D341Med (cell line): ENCODE measurements around the gene PPIF.

Source experiments
- DNase-seq: peaks from one replicate; pipeline ENCODE4 v3.0.0; 2012; ENCODE audit warnings: low spot score

The PPIF gene

GRCh38 chr10:79401015-79401921 is 54.0 kb downstream of the PPIF start:
- no peak for DNase-seq

GRCh38 chr10:79402625-79402946 is 55.3 kb downstream of the PPIF start:
- DNase-seq, result no peak

GRCh38 chr10:79402951-79403350 is 55.7 kb downstream of the PPIF start:
- DNase-seq, result no peak

- DNase-seq, result no peak
Measured at GRCh38 chr10:79403441-79404230, 56.4 kb downstream of the PPIF start.

GRCh38 chr10:79404231-79404609 is 57.0 kb downstream of the PPIF start:
- no peak for DNase-seq

- DNase-seq, result no peak
Measured at GRCh38 chr10:79404690-79405131, 57.4 kb downstream of the PPIF start.
